Activated naive CD4-positive, alpha-beta T cell treated with anti-CD3 and anti-CD28 coated beads, Interleukin-2, amount 50 U/mL, for 24 hours (primary cell): ENCODE measurements around the gene TP53RK.

Experiments used
- H3K27ac Mint-ChIP-seq: one replicate; pipeline ENCODE4 v1.8.0; 2021; ENCODE audit warnings: mild to moderate bottlenecking, mixed read lengths
- H3K27me3 Mint-ChIP-seq: one replicate; pipeline ENCODE4 v1.8.0; 2021; ENCODE audit warnings: mixed read lengths
- H3K36me3 Mint-ChIP-seq: one replicate; pipeline ENCODE4 v1.8.0; 2021; ENCODE audit warnings: mixed read lengths
- H3K4me1 Mint-ChIP-seq: one replicate; pipeline ENCODE4 v1.8.0; 2021; ENCODE audit warnings: mixed read lengths
- H3K4me3 Mint-ChIP-seq: one replicate; pipeline ENCODE4 v1.8.0; 2021; ENCODE audit warnings: mild to moderate bottlenecking, mixed read lengths
- H3K9me3 Mint-ChIP-seq: one replicate; pipeline ENCODE4 v1.8.0; 2021; ENCODE audit warnings: mixed read lengths

TP53RK gene

DNA sequence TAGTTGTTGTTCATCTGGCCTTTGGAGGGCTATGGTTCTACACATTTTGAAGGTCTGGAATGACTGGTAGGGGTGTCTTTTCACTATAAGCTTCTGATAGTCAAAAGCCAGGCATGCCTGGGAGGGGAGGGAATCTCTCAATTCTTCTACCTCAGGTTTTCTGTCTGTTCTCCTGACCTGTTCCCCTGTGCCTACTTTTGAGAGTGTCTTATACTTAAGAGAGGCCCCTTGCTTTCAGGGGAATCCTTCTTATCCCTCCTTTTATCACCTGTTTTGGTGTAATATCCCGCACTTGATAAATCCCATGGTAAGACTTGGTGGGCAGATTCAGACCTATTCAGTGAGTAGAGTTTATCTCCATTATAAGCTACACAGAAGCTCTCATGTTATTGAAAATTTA lies 27.6 kb downstream of the TP53RK start:
- Mint-ChIP-seq H3K4me3 (no peak overlapping the region), H3K27me3 (peaks cover 4% of the 10 kb centered on the region), H3K36me3 (peaks cover 16% of the 10 kb centered on the region), H3K27ac (no peak overlapping the region), H3K4me1 (no peaks in the 10 kb centered on the region), H3K9me3 (peaks cover 12% of the 10 kb centered on the region)

DNA sequence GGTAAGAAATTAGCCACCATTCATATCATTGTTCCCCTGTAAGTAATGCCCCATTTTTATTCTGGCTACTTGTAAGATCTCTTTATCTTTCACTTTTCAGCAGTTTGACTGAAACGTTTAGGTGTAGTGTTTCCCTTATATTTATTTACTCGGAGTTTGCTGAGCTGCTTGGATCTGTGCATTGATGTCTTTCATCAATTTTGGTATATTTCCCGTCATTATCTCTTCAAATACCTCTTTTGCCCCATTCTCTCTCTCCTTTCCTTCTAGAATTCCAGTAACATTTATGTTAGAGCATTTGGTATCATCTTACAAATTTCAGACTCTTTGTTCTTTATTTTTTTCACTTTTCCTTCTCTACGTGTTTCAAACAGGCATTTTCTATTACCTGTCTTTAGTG lies 28.8 kb downstream of the TP53RK start:
- H3K27me3 Mint-ChIP-seq = peaks cover 4% of the 10 kb centered on the region
- H3K4me1 Mint-ChIP-seq = no peaks in the 10 kb centered on the region
- H3K4me3 Mint-ChIP-seq = no peak overlapping the region
- H3K27ac Mint-ChIP-seq = no peak overlapping the region
- H3K36me3 Mint-ChIP-seq = peaks cover 16% of the 10 kb centered on the region
- peaks cover 12% of the 10 kb centered on the region for H3K9me3 Mint-ChIP-seq

DNA sequence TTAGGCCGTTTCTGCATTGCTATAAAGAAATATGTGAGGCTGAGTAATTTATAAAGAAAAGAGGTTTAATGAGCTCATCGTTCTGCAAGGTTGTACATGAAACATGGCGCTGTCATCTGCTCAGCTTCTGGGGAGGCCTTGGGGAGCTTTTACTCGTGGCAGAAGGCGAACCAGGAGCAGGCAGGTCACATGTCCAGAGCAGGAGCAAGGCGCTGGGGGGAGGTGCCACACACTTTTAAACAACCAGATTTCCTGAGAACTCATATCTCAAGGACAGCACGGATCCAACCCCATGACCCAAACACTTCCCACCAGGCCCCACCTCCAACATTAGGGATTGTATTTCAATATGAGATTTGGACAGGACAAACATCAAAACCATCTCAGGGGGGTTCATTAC lies 31.6 kb downstream of the TP53RK start:
- Mint-ChIP-seq H3K27ac (no peak overlapping the region), H3K36me3 (peaks cover 10% of the 10 kb centered on the region), H3K4me3 (no peak overlapping the region), H3K4me1 (no peaks in the 10 kb centered on the region), H3K27me3 (peaks cover 18% of the 10 kb centered on the region), H3K9me3 (peaks cover 12% of the 10 kb centered on the region)

DNA sequence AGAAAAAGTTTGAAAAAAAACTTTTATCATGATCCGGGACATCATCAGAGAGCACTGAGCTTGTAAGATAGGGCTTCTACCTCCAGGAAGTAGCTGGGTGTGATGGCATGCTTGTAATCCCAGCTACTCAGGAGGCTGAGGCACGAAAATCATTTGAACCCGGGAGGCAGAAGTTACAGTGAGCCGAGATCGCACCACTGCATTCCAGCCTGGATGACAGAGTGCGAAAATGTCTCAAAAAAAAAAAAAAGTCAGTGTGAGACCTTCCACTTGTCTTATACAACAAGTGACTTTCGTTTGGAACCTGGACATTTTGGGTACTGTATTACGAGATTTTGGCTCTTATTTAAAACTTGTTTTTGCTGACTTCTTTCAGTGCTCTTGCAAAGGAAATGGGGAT lies 32.1 kb downstream of the TP53RK start:
- Mint-ChIP-seq H3K4me3 (no peak overlapping the region), H3K4me1 (no peaks in the 10 kb centered on the region), H3K27me3 (peaks cover 18% of the 10 kb centered on the region), H3K36me3 (peaks cover 10% of the 10 kb centered on the region), H3K9me3 (peaks cover 12% of the 10 kb centered on the region), H3K27ac (no peak overlapping the region)

DNA sequence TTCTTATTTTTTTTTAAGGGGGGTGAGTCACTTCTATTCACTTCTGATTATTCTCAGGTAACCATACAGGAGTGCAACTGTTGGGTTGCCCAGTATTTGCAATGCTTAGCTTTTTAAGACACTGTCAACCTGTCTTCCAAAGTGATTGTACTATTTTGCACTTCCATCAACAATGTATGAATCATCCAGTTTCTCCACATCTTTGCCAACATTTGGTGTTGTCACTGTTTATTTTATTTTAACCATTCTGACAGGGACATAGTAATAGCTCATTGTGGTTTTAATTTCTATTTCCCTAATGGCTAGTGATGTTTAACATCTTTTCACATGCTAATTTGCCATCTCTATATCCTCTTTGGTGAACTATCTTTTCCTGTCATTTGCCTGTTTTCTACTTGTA lies 36.5 kb downstream of the TP53RK start:
- Mint-ChIP-seq H3K36me3 (no peaks in the 10 kb centered on the region), H3K4me3 (no peak overlapping the region), H3K9me3 (no peaks in the 10 kb centered on the region), H3K4me1 (no peaks in the 10 kb centered on the region), H3K27ac (no peak overlapping the region), H3K27me3 (peaks cover 34% of the 10 kb centered on the region)

DNA sequence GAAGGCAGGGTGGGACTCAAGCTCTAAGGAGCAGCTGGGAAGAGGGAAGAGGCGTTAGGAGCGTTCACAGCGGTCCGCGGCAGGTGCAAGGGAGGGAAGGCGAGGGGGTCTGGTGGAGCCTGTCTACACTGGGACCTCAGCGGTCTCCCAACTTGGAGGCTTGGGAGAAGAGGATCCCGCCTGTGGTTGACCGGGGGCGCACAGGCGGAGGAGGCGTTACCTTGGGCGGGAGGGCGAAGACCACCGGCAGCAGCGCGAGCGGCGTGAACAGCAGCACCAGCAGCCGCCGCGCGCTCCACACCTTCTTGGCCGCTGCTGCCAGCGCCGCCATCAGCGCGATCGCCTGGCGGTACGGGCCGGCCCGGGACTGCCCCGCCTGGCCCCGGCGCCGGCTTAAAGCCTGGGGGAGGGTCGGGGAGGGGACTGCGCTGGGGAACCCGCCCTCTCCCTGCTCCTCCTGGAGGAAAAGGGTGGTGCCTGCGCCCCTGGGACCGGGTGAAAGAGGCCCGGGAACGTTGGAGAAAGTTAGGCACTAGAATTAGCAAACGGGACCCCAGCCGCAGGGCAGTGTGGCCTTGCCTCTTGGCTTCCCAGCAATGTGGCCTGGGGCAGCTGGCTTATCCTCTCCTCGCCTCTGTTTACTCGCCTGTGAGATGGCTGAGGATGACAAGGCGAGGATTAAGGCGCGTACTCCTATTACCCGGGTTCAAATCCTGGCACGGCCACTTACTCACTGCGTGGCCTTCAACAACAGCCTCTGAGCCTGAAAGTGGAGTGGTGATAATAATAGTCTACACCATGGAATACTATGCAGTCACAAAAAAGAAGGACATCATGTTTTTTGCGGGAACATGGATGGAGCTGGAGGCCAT lies 37.9 kb downstream of the TP53RK start, which contains the start of gene SLC13A3:
TSS of gene SLC13A3 (minus strand) at position 369 of the 872 bp plus-strand sequence. CDS start at position 331, 38 bp downstream.
- Mint-ChIP-seq H3K27ac (no peak within 1 kb of the TSS), H3K36me3 (no peaks in the 10 kb centered on the region), H3K27me3 (peaks cover 34% of the 10 kb centered on the region), H3K4me1 (no peaks in the 10 kb centered on the region), H3K9me3 (no peaks in the 10 kb centered on the region), H3K4me3 (no peak within 1 kb of the TSS)

DNA sequence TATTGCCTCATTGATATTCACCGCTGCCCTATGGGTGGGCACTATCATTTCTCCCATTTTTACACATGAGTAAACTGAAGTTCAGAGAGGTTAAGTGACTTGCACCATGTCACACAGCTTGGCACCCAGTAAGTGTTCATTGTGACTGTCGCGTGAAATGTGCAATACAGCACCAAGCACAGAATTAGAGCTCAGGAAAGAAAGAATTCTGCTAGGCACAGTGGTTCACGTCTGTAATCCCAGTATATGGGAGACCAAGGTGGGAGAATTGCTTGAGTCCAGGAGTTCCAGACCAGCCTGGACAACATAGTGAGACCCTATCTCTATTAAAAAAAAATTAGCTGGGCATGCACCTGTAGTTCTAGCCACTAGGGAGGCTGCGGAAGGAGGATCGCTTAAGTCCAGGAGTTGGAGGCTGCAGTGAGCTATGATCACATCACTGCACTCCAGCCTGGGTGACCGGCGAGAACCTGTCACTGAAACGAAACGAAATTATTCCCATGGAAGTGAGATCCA lies 38.6 kb downstream of the TP53RK start:
- no peaks in the 10 kb centered on the region for H3K9me3 Mint-ChIP-seq
- no peak overlapping the region for H3K27ac Mint-ChIP-seq
- H3K27me3 Mint-ChIP-seq = peaks cover 34% of the 10 kb centered on the region
- H3K36me3 Mint-ChIP-seq = no peaks in the 10 kb centered on the region
- H3K4me3 Mint-ChIP-seq = no peak overlapping the region
- no peaks in the 10 kb centered on the region for H3K4me1 Mint-ChIP-seq

DNA sequence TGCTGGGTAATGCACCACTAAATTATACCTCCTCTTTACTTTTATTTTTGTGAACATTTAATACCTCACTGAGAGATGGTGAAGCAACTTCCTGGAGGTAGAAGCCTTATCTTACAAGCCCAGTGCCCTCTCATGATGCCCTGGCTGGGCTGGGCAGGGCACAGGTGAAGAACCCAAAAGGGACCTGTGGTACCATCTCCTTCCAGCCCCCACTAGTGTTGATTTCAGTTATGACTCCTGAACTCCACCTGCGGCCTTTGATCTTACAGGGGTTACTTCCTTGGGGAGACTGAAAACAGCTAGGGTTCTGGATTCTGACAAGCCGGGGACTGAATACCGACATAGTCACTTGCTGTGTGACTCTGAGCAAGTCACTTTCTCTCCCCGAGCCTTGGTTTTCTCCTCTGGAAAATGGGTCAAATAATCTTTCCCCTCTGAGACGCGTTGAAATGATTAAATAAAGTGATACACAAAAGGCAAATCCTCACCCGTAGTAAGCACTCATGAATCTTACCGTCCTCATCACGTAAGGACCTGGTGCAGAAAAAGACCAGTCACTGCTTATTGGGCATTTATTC lies 39.2 kb downstream of the TP53RK start:
- Mint-ChIP-seq H3K4me3 (no peak overlapping the region), H3K27ac (no peak overlapping the region), H3K4me1 (no peaks in the 10 kb centered on the region), H3K27me3 (peaks cover 34% of the 10 kb centered on the region), H3K9me3 (no peaks in the 10 kb centered on the region), H3K36me3 (no peaks in the 10 kb centered on the region)

DNA sequence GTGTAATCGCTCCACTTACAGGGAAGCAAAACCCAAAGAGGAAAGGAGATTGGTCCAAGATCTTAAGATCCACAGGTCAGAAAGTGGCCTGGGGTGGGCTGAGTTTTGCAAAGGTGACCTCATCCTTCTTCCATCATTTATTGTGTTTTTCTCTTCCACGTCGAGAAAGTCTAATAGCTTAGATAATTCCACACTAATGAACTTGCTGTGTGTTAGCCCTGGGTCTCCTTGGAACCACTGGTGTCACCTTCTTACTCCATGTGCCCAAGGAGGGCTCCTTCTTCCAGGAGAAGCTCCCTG lies 39.6 kb downstream of the TP53RK start:
- no peaks in the 10 kb centered on the region for H3K9me3 Mint-ChIP-seq

DNA sequence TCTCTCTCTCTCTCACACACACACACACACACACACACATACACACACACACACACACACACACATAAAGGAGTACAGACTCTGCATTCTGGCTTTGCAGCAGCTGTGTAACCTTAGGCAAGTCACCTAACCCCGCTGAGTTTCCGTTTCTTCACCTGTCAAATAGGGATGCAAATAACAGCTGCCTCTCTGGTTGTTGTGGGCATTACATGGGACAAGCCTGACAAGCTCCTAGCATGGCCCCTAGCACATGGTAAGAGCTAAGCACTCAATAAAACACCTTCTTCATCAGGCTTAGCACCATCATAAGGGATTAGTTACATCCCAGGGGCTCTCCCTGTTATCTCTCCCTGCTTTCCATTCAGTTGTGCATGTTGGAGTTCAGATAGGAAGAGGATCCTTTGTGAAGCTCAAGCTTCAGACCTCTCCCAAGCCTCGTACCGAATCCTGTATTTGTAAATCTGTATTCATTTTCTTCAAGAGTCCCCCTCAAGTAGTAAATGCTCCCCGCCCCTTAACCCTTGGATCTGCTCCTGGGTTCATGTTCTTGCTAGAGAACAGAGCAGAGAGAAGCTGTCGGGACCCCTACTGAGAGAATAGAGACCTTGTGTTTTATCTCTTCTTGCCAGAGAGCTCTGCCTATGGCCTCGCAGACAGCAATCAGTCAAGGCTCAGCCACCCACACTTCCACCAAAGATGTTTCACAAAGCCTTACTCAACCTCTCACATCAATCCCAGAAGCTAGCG lies 40.2 kb downstream of the TP53RK start:
- H3K27ac Mint-ChIP-seq = no peak overlapping the region

More for the DNA sequence above, 39.6 kb downstream of the TP53RK start:
- Mint-ChIP-seq H3K4me3 (no peak overlapping the region), H3K36me3 (no peaks in the 10 kb centered on the region), H3K27ac (no peak overlapping the region), H3K27me3 (peaks cover 31% of the 10 kb centered on the region), H3K4me1 (no peaks in the 10 kb centered on the region)

DNA sequence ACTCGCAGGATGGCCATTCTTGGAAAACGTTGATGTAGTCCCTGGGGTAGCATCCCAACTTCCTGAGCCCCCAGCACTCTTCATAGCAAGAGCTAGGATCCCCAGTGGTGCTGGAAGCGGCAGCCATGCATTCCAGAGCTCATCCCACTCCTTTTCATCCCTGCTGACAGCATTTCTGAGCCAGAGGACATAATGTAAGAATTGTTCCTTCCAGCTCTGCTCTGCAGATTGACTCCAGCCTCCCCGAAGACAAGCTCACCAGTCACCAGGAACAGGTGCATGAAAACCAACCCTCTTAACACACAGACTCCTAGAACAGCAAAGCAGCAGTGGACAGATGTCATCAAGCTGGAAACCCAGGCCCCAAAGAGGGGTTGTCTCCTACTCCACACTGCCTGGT lies 41.8 kb downstream of the TP53RK start:
- H3K36me3 Mint-ChIP-seq = no peaks in the 10 kb centered on the region
- no peaks in the 10 kb centered on the region for H3K9me3 Mint-ChIP-seq
- H3K27me3 Mint-ChIP-seq = peaks cover 23% of the 10 kb centered on the region
- no peak overlapping the region for H3K4me3 Mint-ChIP-seq
- H3K27ac Mint-ChIP-seq = no peak overlapping the region
- H3K4me1 Mint-ChIP-seq = no peaks in the 10 kb centered on the region

More for the DNA sequence above, 40.2 kb downstream of the TP53RK start:
- no peaks in the 10 kb centered on the region for H3K36me3 Mint-ChIP-seq
- peaks cover 29% of the 10 kb centered on the region for H3K27me3 Mint-ChIP-seq
- H3K4me1 Mint-ChIP-seq = no peaks in the 10 kb centered on the region
- no peaks in the 10 kb centered on the region for H3K9me3 Mint-ChIP-seq
- no peak overlapping the region for H3K4me3 Mint-ChIP-seq

DNA sequence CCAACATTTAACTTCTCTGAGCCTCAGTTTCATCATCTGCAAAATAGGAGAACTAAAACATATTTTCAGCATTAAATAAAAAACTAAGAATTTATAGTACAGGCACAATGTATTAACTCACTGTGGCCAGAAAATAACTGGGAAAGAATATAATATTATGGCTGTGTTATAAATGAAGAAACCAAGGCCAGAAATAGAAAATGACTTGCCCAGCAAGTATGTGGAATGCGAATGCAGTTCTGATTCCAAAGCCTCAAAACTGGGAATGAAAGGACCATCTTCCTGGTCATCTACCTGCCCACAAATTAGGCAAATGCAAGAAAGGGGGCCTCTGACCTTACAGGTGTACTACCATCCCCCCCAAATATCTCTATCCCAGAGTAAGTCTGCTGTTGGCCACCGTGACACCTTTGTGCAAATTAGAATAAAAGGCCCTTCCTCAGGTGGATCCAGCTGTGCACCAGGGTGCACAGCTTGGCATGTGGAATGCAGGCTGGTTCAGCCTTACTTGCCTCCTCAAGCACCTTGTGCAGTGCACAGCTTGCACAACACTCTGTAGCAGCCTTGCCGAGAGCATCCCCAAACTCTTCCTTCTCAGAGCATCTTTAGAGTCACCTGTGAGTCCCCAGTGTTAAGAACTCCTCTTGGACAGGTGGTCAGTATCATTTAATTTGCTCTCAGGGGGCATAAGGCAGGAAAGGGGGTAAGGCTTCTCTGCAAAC lies 42.4 kb downstream of the TP53RK start:
- H3K27me3 Mint-ChIP-seq = peaks cover 22% of the 10 kb centered on the region
- H3K36me3 Mint-ChIP-seq = no peaks in the 10 kb centered on the region
- H3K4me1 Mint-ChIP-seq = no peaks in the 10 kb centered on the region
- H3K9me3 Mint-ChIP-seq = no peaks in the 10 kb centered on the region
- no peak overlapping the region for H3K4me3 Mint-ChIP-seq
- H3K27ac Mint-ChIP-seq = no peak overlapping the region

DNA sequence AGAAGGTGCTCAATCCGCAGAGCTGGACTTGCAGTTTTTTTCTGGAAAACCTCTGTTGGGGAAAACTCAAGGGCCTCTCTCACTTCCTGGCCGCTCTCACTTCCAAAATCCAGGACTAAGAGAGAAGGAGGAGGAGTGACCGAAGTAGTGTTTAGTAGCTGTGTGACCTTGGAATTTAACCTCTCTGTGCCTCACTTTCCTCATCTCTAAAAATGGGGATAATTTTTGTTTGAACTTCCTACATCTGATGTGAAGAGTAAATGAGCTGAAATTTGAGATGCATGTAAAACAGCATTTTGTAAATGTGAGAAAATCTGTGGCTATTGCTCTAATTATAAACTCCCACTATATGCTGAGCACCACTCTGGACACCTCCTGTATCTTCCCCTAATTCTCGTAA lies 43.1 kb downstream of the TP53RK start:
- H3K9me3 Mint-ChIP-seq = no peaks in the 10 kb centered on the region
- no peak overlapping the region for H3K4me3 Mint-ChIP-seq
- H3K27me3 Mint-ChIP-seq = peaks cover 19% of the 10 kb centered on the region
- H3K27ac Mint-ChIP-seq = no peak overlapping the region
- H3K36me3 Mint-ChIP-seq = no peaks in the 10 kb centered on the region
- H3K4me1 Mint-ChIP-seq = no peaks in the 10 kb centered on the region

DNA sequence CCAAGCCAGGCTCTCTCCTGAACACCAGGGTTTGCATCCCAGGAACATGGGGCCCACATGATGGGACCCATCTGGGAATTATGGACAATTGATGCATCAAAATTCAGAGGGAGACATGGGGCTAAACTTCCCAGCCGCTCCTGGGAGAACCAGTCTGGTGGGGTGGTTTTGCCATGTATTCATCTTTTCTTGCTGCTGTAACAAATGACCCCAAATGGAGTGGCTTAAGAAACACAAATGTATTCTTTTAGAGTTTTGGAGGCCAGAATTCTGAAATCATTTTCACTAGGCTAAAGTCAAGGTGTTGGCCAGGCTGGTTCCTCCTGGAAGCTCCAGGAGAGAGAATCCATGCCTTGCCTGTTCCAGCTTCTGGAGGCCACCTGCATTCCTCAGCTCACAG lies 44.5 kb downstream of the TP53RK start:
- Mint-ChIP-seq H3K4me1 (no peaks in the 10 kb centered on the region), H3K4me3 (no peak overlapping the region), H3K36me3 (no peaks in the 10 kb centered on the region), H3K27ac (no peak overlapping the region), H3K27me3 (peaks cover 7% of the 10 kb centered on the region), H3K9me3 (no peaks in the 10 kb centered on the region)

DNA sequence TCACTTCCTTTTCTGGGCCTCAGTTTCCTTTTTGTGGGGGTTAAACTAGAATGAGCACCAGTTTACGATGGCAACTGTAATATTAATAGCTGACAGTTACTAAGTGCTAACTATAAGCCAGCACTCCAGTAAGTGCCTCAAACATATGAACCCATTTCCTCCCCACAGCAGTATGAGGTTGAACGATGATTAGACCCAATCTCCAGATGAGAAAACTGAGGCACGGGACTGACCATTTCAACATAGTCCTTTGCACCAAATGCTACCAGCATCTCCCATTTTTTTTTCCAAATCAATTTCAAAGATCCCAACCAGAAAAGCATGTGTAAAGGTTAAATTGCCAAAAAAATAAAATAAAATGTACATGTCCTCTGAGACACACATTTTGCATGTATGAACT lies 45.1 kb downstream of the TP53RK start:
- Mint-ChIP-seq H3K36me3 (no peaks in the 10 kb centered on the region), H3K27ac (no peak overlapping the region), H3K27me3 (peaks cover 5% of the 10 kb centered on the region), H3K4me1 (no peaks in the 10 kb centered on the region), H3K9me3 (no peaks in the 10 kb centered on the region), H3K4me3 (no peak overlapping the region)
